Kidney (tissue), 14 donors: ENCODE data around the gene ACOD1. TPM values are rescaled to one million over a fixed set of nuclear protein-coding genes. Genes with fewer than 3 reads are reported as not detected.
"Not testable (repeated sequence)": the region's sequence is repeated elsewhere in the genome, so short reads cannot be mapped to it uniquely, and the experiment has no call there.

Source experiments
- DNase-seq, 5 donors: peaks; one replicate each; pipeline ENCODE4 v3.0.0-alpha.2; 2013 to 2020
- FAIRE-seq: peaks from 2 replicates; lab custom pipeline; 2012; peaks lifted over from hg19 to GRCh38; lab: Jason Lieb, UNC
- H3K27ac ChIP-seq, 2 donors: one replicate each; pipeline ENCODE4 v1.7.0; 2013; ENCODE audit warnings: low read depth in 2 of 2, low read length in 2 of 2, inconsistent platforms in 1 of 2
- H3K27me3 ChIP-seq: one replicate; pipeline ENCODE4 v1.7.1; 2013; ENCODE audit warnings: low read length, inconsistent platforms; ENCODE audit not compliant: control insufficient read depth, insufficient read depth
- H3K36me3 ChIP-seq, 3 donors: one replicate each; pipeline versions ENCODE4 v1.7.0 to v1.7.1; 2013; ENCODE audit warnings: low read length in 3 of 3, control low read depth in 1 of 3, inconsistent platforms in 1 of 3; ENCODE audit not compliant: insufficient read depth in 3 of 3, control insufficient read depth in 2 of 3
- H3K4me1 ChIP-seq, 3 donors: one replicate each; pipeline versions ENCODE4 v1.7.0 to v1.7.1; 2013; ENCODE audit warnings: low read length in 3 of 3, inconsistent platforms in 1 of 3, low read depth in 1 of 3; ENCODE audit not compliant: control insufficient read depth in 2 of 3, insufficient read depth in 2 of 3
- H3K4me3 ChIP-seq, 3 donors: one replicate each; pipeline versions ENCODE4 v1.7.0 to v1.8.1; 2013; ENCODE audit warnings: low read length in 3 of 3, control low read depth in 1 of 3, inconsistent platforms in 1 of 3
- H3K9ac ChIP-seq, 3 donors: one replicate each; pipeline versions ENCODE4 v1.7.0 to v1.7.1; 2013; ENCODE audit warnings: low read length in 3 of 3, control low read depth in 1 of 3, inconsistent platforms in 1 of 3
- H3K9me3 ChIP-seq, 3 donors: one replicate each; pipeline versions ENCODE4 v1.7.0 to v1.7.1; 2013; ENCODE audit warnings: low read length in 3 of 3, control low read depth in 1 of 3, inconsistent platforms in 1 of 3; ENCODE audit not compliant: control insufficient read depth in 2 of 3, insufficient read depth in 1 of 3
- intact Hi-C: fragments of 100-400 bp; cut with DNase I; formaldehyde crosslinking; loops from one replicate; pipeline ENCODE4 v1.11.1; 2022
- polyA plus RNA-seq: library from polyadenylated mRNA; stranded (reverse); fragments of 350-450 nt; fragmentation: Illumina TruSeq; extraction: RNeasy Lipid Tissue Mini Kit (QIAGEN cat#74804); gene quantifications from one replicate; pipeline ENCODE4 v1.2.3, GENCODE V29; 2014; ENCODE audit warnings: low read depth, low replicate concordance; ENCODE audit not compliant: insufficient read depth
- total RNA-seq: library from RNA; stranded (reverse); fragmentation: NEBNext Ultra II Directional; extraction: Animal tissue kit (Norgen Biotek cat#: 25700); gene quantifications from one replicate; pipeline ENCODE4 v1.2.1, GENCODE V29; 2021
- TF ChIP-seq, protein P1 (sequence below): IDR thresholded peaks from 3 replicates; pipeline ENCODE4 v1.5.1; 2012; ENCODE audit warnings: mild to moderate bottlenecking, moderate library complexity, borderline replicate concordance; ENCODE audit not compliant: insufficient read depth; ENCODE audit errors: extremely low read depth
- donor health status: control.
- donor health status: control.
- donor health status: control.
- donor health status: control.
- donor health status: control.
- donor health status: DM: yes; HTN: yes; CAD: no.
- donor health status: Normal renal cell carcinoma (clear cell type).

The ACOD1 gene
- total and polyA plus RNA-seq, 2 donors from 2014 or later = not detected

DNA sequence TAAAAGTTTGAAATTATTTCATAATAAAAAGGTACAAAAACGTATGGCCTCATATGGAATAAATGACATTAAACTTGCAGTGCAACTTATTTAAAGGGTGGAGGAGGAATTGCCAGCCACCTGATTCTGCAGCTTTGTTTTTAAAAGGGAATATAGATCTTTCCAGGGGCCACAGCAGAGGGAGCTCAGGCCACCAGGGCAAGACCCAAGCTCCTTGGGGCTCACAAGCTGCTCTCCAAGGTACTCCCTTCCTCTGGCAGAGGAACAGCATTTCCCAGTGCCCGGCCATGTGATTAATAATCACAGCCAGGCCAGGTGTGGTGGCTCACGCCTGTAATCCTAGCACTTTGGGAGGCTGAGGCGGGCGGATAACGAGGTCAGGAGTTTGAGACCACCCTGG is 6.2 kb downstream of the ACOD1 start:
- intact Hi-C loops = no loop called here

DNA sequence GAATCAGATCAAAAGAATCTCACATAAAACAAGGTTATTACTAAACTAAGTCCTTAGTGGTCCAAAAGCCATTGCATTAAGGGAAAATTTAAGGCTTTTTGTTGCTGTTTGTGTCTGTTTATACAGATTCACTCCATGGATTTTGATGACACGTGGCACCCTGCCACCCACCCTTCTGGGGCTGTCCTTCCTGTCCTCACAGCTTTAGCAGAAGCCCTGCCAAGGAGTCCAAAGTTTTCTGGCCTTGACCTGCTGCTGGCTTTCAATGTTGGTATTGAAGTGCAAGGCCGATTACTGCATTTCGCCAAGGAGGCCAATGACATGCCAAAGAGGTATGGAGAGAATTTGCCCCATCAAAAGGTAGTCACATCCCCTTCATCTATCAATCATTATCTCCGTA is 6.9 kb downstream of the ACOD1 start:
- no peak for DNase-seq
- no peak for FAIRE-seq

More for the DNA sequence above, 6.2 kb downstream of the ACOD1 start:
- Histone ChIP-seq H3K9me3 (no peaks in the 10 kb centered on the region), H3K9ac (no peak overlapping the region), H3K4me1 (no peaks in the 10 kb centered on the region), H3K27me3 (no peaks in the 10 kb centered on the region), H3K36me3 (no peaks in the 10 kb centered on the region), H3K4me3 (no peak overlapping the region), H3K27ac (no peak overlapping the region)
- DNase-seq (no peak), FAIRE-seq (no peak)
- TF ChIP-seq, protein P1, sequence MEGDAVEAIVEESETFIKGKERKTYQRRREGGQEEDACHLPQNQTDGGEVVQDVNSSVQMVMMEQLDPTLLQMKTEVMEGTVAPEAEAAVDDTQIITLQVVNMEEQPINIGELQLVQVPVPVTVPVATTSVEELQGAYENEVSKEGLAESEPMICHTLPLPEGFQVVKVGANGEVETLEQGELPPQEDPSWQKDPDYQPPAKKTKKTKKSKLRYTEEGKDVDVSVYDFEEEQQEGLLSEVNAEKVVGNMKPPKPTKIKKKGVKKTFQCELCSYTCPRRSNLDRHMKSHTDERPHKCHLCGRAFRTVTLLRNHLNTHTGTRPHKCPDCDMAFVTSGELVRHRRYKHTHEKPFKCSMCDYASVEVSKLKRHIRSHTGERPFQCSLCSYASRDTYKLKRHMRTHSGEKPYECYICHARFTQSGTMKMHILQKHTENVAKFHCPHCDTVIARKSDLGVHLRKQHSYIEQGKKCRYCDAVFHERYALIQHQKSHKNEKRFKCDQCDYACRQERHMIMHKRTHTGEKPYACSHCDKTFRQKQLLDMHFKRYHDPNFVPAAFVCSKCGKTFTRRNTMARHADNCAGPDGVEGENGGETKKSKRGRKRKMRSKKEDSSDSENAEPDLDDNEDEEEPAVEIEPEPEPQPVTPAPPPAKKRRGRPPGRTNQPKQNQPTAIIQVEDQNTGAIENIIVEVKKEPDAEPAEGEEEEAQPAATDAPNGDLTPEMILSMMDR = no peak

DNA sequence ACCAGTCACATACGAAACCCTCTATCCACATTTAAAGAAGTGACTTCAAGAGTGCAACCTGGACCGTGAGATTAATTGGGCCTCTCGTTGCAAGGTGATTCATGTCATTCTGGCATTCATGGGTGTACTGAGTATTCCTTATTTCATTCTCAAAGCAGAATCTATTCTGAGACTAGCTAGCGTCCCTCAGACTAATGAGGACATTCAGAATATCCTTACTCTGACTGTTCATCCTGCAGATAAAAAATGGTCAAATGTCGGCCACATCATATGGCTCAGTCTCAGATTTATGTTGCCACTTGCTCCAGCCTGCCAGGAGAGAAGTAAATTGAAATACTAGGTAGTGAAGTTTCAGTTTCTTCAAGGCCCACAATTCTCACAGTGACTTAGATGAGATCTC is 7.3 kb downstream of the ACOD1 start:
- no peaks in the 10 kb centered on the region for H3K27me3 ChIP-seq
- no peaks in the 10 kb centered on the region for H3K4me1 ChIP-seq
- no peak overlapping the region for H3K9ac ChIP-seq
- no peak overlapping the region for H3K4me3 ChIP-seq
- H3K36me3 ChIP-seq = no peaks in the 10 kb centered on the region
- DNase-seq (no peak), FAIRE-seq (no peak)
- H3K27ac ChIP-seq = no peak overlapping the region
- TF ChIP-seq, protein P1 = no peak
- intact Hi-C loops = no loop called here
- peaks cover 0 to 6% (median 0%) of the 10 kb centered on the region in 3 donors for H3K9me3 ChIP-seq

More for the DNA sequence above, 6.9 kb downstream of the ACOD1 start:
- Histone ChIP-seq H3K27ac (no peak overlapping the region), H3K4me1 (no peaks in the 10 kb centered on the region), H3K4me3 (no peak overlapping the region), H3K9me3 (peaks cover 0 to 5% (median 0%) of the 10 kb centered on the region in 3 donors), H3K27me3 (no peaks in the 10 kb centered on the region), H3K36me3 (no peaks in the 10 kb centered on the region), H3K9ac (no peak overlapping the region)
- intact Hi-C loops = no loop called here
- TF ChIP-seq, protein P1 = no peak

DNA sequence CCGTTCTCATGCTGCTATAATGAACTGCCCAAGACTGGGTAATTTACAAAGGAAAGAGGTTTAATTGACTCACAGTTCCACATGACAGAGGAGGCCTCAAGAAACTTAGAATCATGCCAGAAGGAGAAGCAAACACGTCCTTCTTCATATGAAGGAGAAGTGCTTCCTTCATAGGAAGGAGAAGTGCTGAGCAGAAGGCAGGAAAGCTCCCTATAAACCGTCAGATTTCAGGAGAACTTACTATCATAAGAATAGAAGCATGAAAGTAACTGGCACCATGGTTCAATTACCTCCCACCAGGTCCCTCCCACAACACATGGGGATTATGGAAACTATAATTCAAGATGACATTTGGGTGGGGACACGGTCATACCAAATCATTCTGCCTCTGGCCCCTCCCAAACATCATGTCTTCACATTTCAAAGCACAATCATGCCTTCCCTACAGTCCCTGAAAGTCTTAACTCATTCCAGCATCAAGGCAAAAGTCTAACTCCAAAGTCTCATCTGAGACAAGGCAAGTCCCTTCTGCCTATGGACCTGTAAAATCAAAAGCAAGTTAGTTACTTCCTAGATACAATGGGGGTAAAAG is 10.6 kb downstream of the ACOD1 start:
- intact Hi-C loops = no loop called here
- H3K27ac ChIP-seq = no peak overlapping the region
- no peaks in the 10 kb centered on the region for H3K4me1 ChIP-seq
- H3K27me3 ChIP-seq = no peaks in the 10 kb centered on the region
- TF ChIP-seq, protein P1 = no peak
- DNase-seq = no peak
- no peak overlapping the region for H3K4me3 ChIP-seq
- FAIRE-seq = no peak
- no peak overlapping the region for H3K9ac ChIP-seq
- peaks cover 0 to 11% (median 0%) of the 10 kb centered on the region in 3 donors for H3K9me3 ChIP-seq
- H3K36me3 ChIP-seq = no peaks in the 10 kb centered on the region

DNA sequence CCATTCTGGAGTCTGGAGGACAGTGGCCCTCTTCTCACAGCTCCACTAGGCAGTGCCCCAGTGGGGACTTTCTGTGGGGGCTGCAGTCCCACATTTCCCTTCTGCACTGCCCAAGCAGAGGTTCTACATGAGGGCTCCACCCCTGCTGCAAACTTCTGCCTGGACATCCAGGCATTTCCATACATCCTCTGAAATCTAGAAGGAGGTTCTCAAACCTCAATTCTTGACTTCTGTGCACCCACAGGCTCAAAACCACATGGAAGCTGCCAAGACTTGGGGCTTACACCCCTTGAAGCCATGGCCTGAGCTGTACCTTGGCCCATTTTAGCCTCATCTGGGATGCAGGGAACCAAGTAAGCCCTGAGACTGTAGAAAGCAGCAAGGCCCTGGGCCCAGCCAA is 11.4 kb downstream of the ACOD1 start:
- FAIRE-seq, intact Hi-C loops: not testable (repeated sequence)

More for the DNA sequence above, 11.4 kb downstream of the ACOD1 start:
- not testable (repeated sequence) for DNase-seq, H3K9ac ChIP-seq, H3K4me1 ChIP-seq, H3K27me3 ChIP-seq, H3K4me3 ChIP-seq, H3K27ac ChIP-seq, H3K36me3 ChIP-seq
- H3K9me3 ChIP-seq = peaks cover 0 to 11% (median 0%) of the 10 kb centered on the region in 3 donors
